Measurements from ENCODE around the gene WNT4. TPM values are rescaled to one million over a fixed set of nuclear protein-coding genes. Genes with fewer than 3 reads are reported as not detected.

WNT4 gene
- total RNA-seq, 1 experiment from 2014 or later, result 1.5 TPM

DNA sequence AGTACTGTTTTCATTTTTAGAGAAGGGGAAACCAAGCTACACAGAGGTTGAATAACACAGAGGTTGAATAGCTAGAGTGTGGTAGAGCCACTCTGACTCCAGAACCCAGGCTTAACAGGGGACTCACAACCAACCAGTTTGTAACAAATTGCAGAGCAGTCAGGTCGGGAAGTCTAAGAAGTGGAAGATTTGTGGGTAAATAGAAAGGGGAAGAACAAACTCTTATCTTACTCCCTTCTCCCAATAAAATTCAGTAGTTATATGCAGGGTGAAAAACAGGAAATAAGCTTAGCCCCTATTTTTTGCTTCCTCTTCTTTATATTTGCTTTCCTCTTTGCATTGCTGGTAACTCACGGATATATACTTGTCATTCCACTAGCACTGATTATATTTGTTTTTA, 67.2 kb downstream of the WNT4 start:
- H3K36me3 ChIP-seq (ENCODE audit: control insufficient read depth in 1 of 2, insufficient read depth in 2 of 2, low read length in 2 of 2), result peaks cover 13 to 14% of the 10 kb centered on the region in 2 experiments
- H3K4me1 ChIP-seq (ENCODE audit: control insufficient read depth in 1 of 2, insufficient read depth in 2 of 2, low read length in 2 of 2), result no peaks in the 10 kb centered on the region
- H4K20me1 ChIP-seq (ENCODE audit: insufficient read depth), result peaks cover 37% of the 10 kb centered on the region
- H3K4me2 ChIP-seq (ENCODE audit: low read length), result no peak overlapping the region
- no peak overlapping the region for H3K4me3 ChIP-seq (replicated peaks in 1 of 2; ENCODE audit: low read depth in 1 of 2, low read length in 2 of 2)
- ATAC-seq (no peak), DNase-seq (ENCODE audit: low read depth, low spot score) (no peak)
- CTCF ChIA-PET, result no interaction called here
- no peak overlapping the region for H3K9ac ChIP-seq (ENCODE audit: low read length)
- no TSS peak for BruUV-seq (replicated peaks)
- no peak overlapping the region for H2AFZ ChIP-seq (ENCODE audit: low read depth, low read length, poor library complexity, severe bottlenecking)
- TF ChIP-seq, protein P1, sequence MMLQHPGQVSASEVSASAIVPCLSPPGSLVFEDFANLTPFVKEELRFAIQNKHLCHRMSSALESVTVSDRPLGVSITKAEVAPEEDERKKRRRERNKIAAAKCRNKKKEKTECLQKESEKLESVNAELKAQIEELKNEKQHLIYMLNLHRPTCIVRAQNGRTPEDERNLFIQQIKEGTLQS (IDR thresholded peaks at IDR 0.05), result no peak
- no peak for TF ChIP-seq POLR2AphosphoS5 (IDR thresholded peaks at IDR 0.05; ENCODE audit: low read depth, low read length)
- TF ChIP-seq ZNF274 (IDR thresholded peaks at IDR 0.05; ENCODE audit: low read depth, low read length), result no peak
- no peak for TF ChIP-seq YY1 (IDR thresholded peaks at IDR 0.05; ENCODE audit: extremely low read depth, insufficient replicate concordance, low read depth, low read length)
- TF ChIP-seq, protein P2, sequence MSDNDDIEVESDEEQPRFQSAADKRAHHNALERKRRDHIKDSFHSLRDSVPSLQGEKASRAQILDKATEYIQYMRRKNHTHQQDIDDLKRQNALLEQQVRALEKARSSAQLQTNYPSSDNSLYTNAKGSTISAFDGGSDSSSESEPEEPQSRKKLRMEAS (IDR thresholded peaks at IDR 0.05), result no peak
- no peak for TF ChIP-seq JUND (IDR thresholded peaks at IDR 0.05)
- no peak for TF ChIP-seq POLR2A (IDR thresholded peaks at IDR 0.05; ENCODE audit: borderline replicate concordance, extremely low read depth, insufficient read depth, insufficient read length)
- TF ChIP-seq EZH2phosphoT487 (IDR thresholded peaks at IDR 0.05; ENCODE audit: borderline replicate concordance), result no peak
- no peak for TF ChIP-seq RAD21 (IDR thresholded peaks at IDR 0.05; ENCODE audit: low read depth)
- no peak for TF ChIP-seq FOSL1 (IDR thresholded peaks at IDR 0.05; ENCODE audit: low read depth)
- no peak for TF ChIP-seq CEBPB (IDR thresholded peaks at IDR 0.05; ENCODE audit: low read depth)
- no peak for TF ChIP-seq EGR1 (IDR thresholded peaks at IDR 0.05; ENCODE audit: low read depth)
- TF ChIP-seq ELF1 (IDR thresholded peaks at IDR 0.05; ENCODE audit: borderline replicate concordance, low read depth), result no peak
- TF ChIP-seq, protein P3, sequence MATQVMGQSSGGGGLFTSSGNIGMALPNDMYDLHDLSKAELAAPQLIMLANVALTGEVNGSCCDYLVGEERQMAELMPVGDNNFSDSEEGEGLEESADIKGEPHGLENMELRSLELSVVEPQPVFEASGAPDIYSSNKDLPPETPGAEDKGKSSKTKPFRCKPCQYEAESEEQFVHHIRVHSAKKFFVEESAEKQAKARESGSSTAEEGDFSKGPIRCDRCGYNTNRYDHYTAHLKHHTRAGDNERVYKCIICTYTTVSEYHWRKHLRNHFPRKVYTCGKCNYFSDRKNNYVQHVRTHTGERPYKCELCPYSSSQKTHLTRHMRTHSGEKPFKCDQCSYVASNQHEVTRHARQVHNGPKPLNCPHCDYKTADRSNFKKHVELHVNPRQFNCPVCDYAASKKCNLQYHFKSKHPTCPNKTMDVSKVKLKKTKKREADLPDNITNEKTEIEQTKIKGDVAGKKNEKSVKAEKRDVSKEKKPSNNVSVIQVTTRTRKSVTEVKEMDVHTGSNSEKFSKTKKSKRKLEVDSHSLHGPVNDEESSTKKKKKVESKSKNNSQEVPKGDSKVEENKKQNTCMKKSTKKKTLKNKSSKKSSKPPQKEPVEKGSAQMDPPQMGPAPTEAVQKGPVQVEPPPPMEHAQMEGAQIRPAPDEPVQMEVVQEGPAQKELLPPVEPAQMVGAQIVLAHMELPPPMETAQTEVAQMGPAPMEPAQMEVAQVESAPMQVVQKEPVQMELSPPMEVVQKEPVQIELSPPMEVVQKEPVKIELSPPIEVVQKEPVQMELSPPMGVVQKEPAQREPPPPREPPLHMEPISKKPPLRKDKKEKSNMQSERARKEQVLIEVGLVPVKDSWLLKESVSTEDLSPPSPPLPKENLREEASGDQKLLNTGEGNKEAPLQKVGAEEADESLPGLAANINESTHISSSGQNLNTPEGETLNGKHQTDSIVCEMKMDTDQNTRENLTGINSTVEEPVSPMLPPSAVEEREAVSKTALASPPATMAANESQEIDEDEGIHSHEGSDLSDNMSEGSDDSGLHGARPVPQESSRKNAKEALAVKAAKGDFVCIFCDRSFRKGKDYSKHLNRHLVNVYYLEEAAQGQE (IDR thresholded peaks at IDR 0.05; ENCODE audit: low read depth), result no peak
- TF ChIP-seq EZH2 (IDR thresholded peaks at IDR 0.05), result no peak
- no peak for TF ChIP-seq SRF (IDR thresholded peaks at IDR 0.05; ENCODE audit: low read depth)
- no peak for TF ChIP-seq SIN3A (IDR thresholded peaks at IDR 0.05; ENCODE audit: low read depth)
- no peaks in the 10 kb centered on the region for H3K27me3 ChIP-seq (ENCODE audit: insufficient read depth, low read length)
- no peak overlapping the region for H3K27ac ChIP-seq (ENCODE audit: low read depth, low read length)
- H3K9me3 ChIP-seq (ENCODE audit: control insufficient read depth in 1 of 2, insufficient read depth in 1 of 2, low read depth in 1 of 2, low read length in 2 of 2), result no peaks in the 10 kb centered on the region
- H3K9me2 ChIP-seq (ENCODE audit: insufficient read depth), result no peaks in the 10 kb centered on the region
- intact Hi-C loops (cut with micrococcal nuclease), result no loop called here
- POLR2A ChIA-PET, result no interaction called here
- peaks cover 100% of the 10 kb centered on the region for H3K79me2 ChIP-seq (ENCODE audit: insufficient read depth, low read length)
- RAD21 ChIA-PET (ENCODE audit: low non-redundant PET in 1 of 2, low total read pairs in 2 of 2, uncharacterized antibody in 2 of 2, unreplicated experiment in 2 of 2), result no interaction called here

Data from HCT116 (cell line).